IMR-90 (cell line): ENCODE results near the gene GLI1. TPM values are rescaled to one million over a fixed set of nuclear protein-coding genes. Genes with fewer than 3 reads are reported as not detected.

Experiments
- ATAC-seq: fragments of 200-7000 bp; cut with Tn5 transposase; 2 replicates; pipeline ENCODE4 v1.9.1; 2020; ENCODE audit warnings: low read depth, mild to moderate bottlenecking, moderate library complexity
- BruUV-seq: library from RNA; stranded (reverse); fragments of 400-500 nt; replicated peaks from 2 replicates; lab custom pipeline; 2021; lab: Mats Ljungman, UMichigan
- CTCF ChIA-PET: fragments of 300-600 bp; formaldehyde crosslinking; extraction: SDS; loops from one replicate; lab custom pipeline; 2021; ENCODE audit warnings: antibody characterized with exemption; lab: Yijun Ruan, JAX
- POLR2A ChIA-PET: fragments of 300-600 bp; sonication (Branson Sonifier 250); formaldehyde crosslinking; loops from one replicate; lab custom pipeline; 2022; ENCODE audit warnings: antibody characterized with exemption; ENCODE audit not compliant: unreplicated experiment; lab: Charles Lee
- DNase-seq: peaks from one replicate; pipeline ENCODE4 v3.0.0; 2013
- H2AFZ ChIP-seq: replicated peaks from 2 replicates; pipeline ENCODE3; 2013; ENCODE audit warnings: low read length, mild to moderate bottlenecking; ENCODE audit not compliant: poor library complexity
- H2AK5ac ChIP-seq: 2 replicates; pipeline ENCODE4 v1.6.1; 2013; ENCODE audit warnings: low read depth, low read length, inconsistent platforms
- H2AK9ac ChIP-seq: replicated peaks from 2 replicates; pipeline ENCODE3; 2013; ENCODE audit warnings: mild to moderate bottlenecking, low read depth, low read length, moderate library complexity; ENCODE audit not compliant: poor library complexity
- H2BK120ac ChIP-seq: 2 replicates; pipeline ENCODE4 v1.6.1; 2013; ENCODE audit warnings: low read depth, low read length, inconsistent platforms
- H2BK15ac ChIP-seq: 3 replicates; pipeline ENCODE4 v1.6.1; 2013; ENCODE audit warnings: low read depth, low read length, inconsistent platforms
- H2BK20ac ChIP-seq: 2 replicates; pipeline ENCODE4 v1.6.1; 2013; ENCODE audit warnings: low read depth, mild to moderate bottlenecking, inconsistent platforms, low read length, moderate library complexity
- H2BK5ac ChIP-seq: 2 replicates; pipeline ENCODE4 v1.6.1; 2013; ENCODE audit warnings: mild to moderate bottlenecking, low read depth, low read length, inconsistent platforms; ENCODE audit not compliant: poor library complexity, severe bottlenecking
- H3K14ac ChIP-seq: replicated peaks from 2 replicates; pipeline ENCODE4 v1.6.1; 2013; ENCODE audit warnings: low read depth, low read length, inconsistent platforms
- H3K18ac ChIP-seq: 2 replicates; pipeline ENCODE4 v1.6.1; 2013; ENCODE audit warnings: low read depth, low read length, control low read depth
- H3K23ac ChIP-seq: 2 replicates; pipeline ENCODE4 v1.6.1; 2013; ENCODE audit warnings: low read depth, low read length, inconsistent platforms
- H3K27ac ChIP-seq: 2 replicates; pipeline ENCODE4 v1.5.1; 2013; ENCODE audit warnings: mild to moderate bottlenecking, control low read depth, low read length; ENCODE audit not compliant: insufficient read depth
- H3K27me3 ChIP-seq: 2 replicates; pipeline ENCODE4 v1.6.1; 2013; ENCODE audit warnings: low read length; ENCODE audit not compliant: control insufficient read depth, insufficient read depth
- H3K36me3 ChIP-seq: 2 replicates; pipeline ENCODE4 v1.6.1; 2013; ENCODE audit warnings: low read length, mixed read lengths; ENCODE audit not compliant: control insufficient read depth, insufficient read depth
- H3K4ac ChIP-seq: 2 replicates; pipeline ENCODE4 v1.6.1; 2013; ENCODE audit warnings: low read depth, low read length, inconsistent platforms
- H3K4me1 ChIP-seq: 2 replicates; pipeline ENCODE4 v1.6.1; 2013; ENCODE audit warnings: low read length, mixed read lengths; ENCODE audit not compliant: control insufficient read depth, insufficient read depth
- H3K4me2 ChIP-seq: 2 replicates; pipeline ENCODE4 v1.6.1; 2013; ENCODE audit warnings: low read depth, mild to moderate bottlenecking, control low read depth, low read length, moderate library complexity
- H3K4me3 ChIP-seq: 2 replicates; pipeline ENCODE4 v1.5.1; 2013; ENCODE audit warnings: low read depth, mild to moderate bottlenecking, control low read depth, low read length, moderate library complexity; ENCODE audit not compliant: insufficient read depth
- H3K56ac ChIP-seq: 2 replicates; pipeline ENCODE4 v1.6.1; 2013; ENCODE audit warnings: low read length, inconsistent platforms; ENCODE audit not compliant: insufficient read depth; ENCODE audit errors: extremely low read depth
- H3K79me1 ChIP-seq, 2 experiments: 2 replicates each; pipeline ENCODE4 v1.6.1; 2013; ENCODE audit warnings: low read length in 2 of 2, inconsistent platforms in 1 of 2, low read depth in 1 of 2
- H3K9ac ChIP-seq: 2 replicates; pipeline ENCODE4 v1.6.1; 2013; ENCODE audit warnings: low read depth, low read length, control low read depth
- H3K9me1 ChIP-seq: 2 replicates; pipeline ENCODE4 v1.6.1; 2013; ENCODE audit warnings: low read length, inconsistent platforms; ENCODE audit not compliant: insufficient read depth
- H3K9me3 ChIP-seq: 2 replicates; pipeline ENCODE4 v1.6.1; 2013; ENCODE audit warnings: low read length; ENCODE audit not compliant: control insufficient read depth, insufficient read depth
- H4K20me1 ChIP-seq: 2 replicates; pipeline ENCODE4 v1.6.1; 2013; ENCODE audit warnings: low read length, inconsistent platforms; ENCODE audit not compliant: insufficient read depth
- H4K5ac ChIP-seq: 2 replicates; pipeline ENCODE4 v1.6.1; 2013; ENCODE audit warnings: mild to moderate bottlenecking, low read depth, low read length, control low read depth
- H4K8ac ChIP-seq, 2 experiments: 2 replicates each; pipeline ENCODE4 v1.6.1; 2013; ENCODE audit warnings: low read depth in 2 of 2, low read length in 2 of 2, control low read depth in 1 of 2, inconsistent platforms in 1 of 2
- H4K91ac ChIP-seq: 2 replicates; pipeline ENCODE4 v1.6.1; 2013; ENCODE audit warnings: low read depth, low read length, inconsistent platforms; ENCODE audit not compliant: insufficient read depth
- BHLHE40 ChIP-seq: fragments of 150-350 bp; IDR thresholded peaks from 2 replicates; pipeline ENCODE4 v1.6.1; 2016; ENCODE audit warnings: mild to moderate bottlenecking, low read depth, low read length
- CEBPB ChIP-seq: IDR thresholded peaks from 2 replicates; pipeline ENCODE4 v1.6.1; 2012; ENCODE audit warnings: low read depth, low read length, improper control_type of control experiment
- FOS ChIP-seq: fragments of 150-350 bp; IDR thresholded peaks from 2 replicates; pipeline ENCODE4 v1.6.1; 2016; ENCODE audit warnings: low read depth, low read length
- MAFK ChIP-seq: IDR thresholded peaks from 2 replicates; pipeline ENCODE4 v1.6.1; 2012; ENCODE audit warnings: low read depth, low read length, improper control_type of control experiment
- MAZ ChIP-seq: IDR thresholded peaks from 2 replicates; pipeline ENCODE4 v1.6.1; 2012; ENCODE audit warnings: low read depth, mild to moderate bottlenecking, low read length, improper control_type of control experiment, moderate library complexity, borderline replicate concordance
- MXI1 ChIP-seq: IDR thresholded peaks from 2 replicates; pipeline ENCODE4 v1.6.1; 2012; ENCODE audit warnings: low read depth, mild to moderate bottlenecking, low read length, moderate library complexity, borderline replicate concordance
- NFE2L2 ChIP-seq: fragments of 150-350 bp; IDR thresholded peaks from 2 replicates; pipeline ENCODE4 v1.6.1; 2016; ENCODE audit warnings: low read depth, mild to moderate bottlenecking, low read length
- POLR2A ChIP-seq: IDR thresholded peaks from 2 replicates; pipeline ENCODE4 v1.6.1; 2012; ENCODE audit warnings: mild to moderate bottlenecking, low read depth, low read length
- SMC3 ChIP-seq: fragments of 150-350 bp; IDR thresholded peaks from 2 replicates; pipeline ENCODE4 v1.6.1; 2016; ENCODE audit warnings: low read depth, mild to moderate bottlenecking, antibody characterized with exemption, low read length, moderate library complexity
- WGBS, 2 experiments: methylation state at CpG; one replicate each; pipeline versions ENCODE4 v1.1.5 to v1.1.7; 2013; ENCODE audit warnings: missing lambda C conversion rate in 2 of 2; ENCODE audit not compliant: insufficient read length in 1 of 2; ENCODE audit errors: extremely low coverage in 2 of 2; 5-methylcytosine and 5-hydroxymethylcytosine counted together
- dilution Hi-C: fragments of 300-500 bp; cut with HindIII; formaldehyde crosslinking; loops from one replicate; pipeline ENCODE4 v1.14.3; 2018; ENCODE audit warnings: low sequenced_read_pairs; ENCODE audit not compliant: unreplicated experiment
- in situ Hi-C: fragments of 300-500 bp; cut with MboI; formaldehyde crosslinking; loops from 3 replicates; pipeline ENCODE4 v1.14.3; 2019; ENCODE audit warnings: low sequenced_read_pairs, inconsistent platforms, mixed read lengths
- intact Hi-C: fragments of 100-400 bp; cut with micrococcal nuclease; formaldehyde crosslinking; loops from 2 replicates; pipeline ENCODE4 v1.10.0; 2022
- polyA plus RNA-seq, 3 experiments: library from polyadenylated mRNA; depleted of rRNA; stranded (reverse); fragments of >200 nt; gene quantifications; 2 replicates each; pipeline ENCODE4 v1.2.3, GENCODE V29; 2012; ENCODE audit warnings: low replicate concordance in 1 of 3
- total RNA-seq: library from RNA; depleted of rRNA; stranded (reverse); fragments of >200 nt; gene quantifications from 2 replicates; pipeline ENCODE4 v1.2.3, GENCODE V29; 2012
- TF ChIP-seq, protein P1 (sequence below): fragments of 150-350 bp; IDR thresholded peaks from 2 replicates; pipeline ENCODE4 v1.6.1; 2017; ENCODE audit warnings: mild to moderate bottlenecking, antibody characterized with exemption, low read length, low read depth
- TF ChIP-seq, protein P2 (sequence below): conservative IDR thresholded peaks from 2 replicates; pipeline ENCODE4 v1.5.1; 2012; ENCODE audit warnings: mild to moderate bottlenecking, low read depth, low read length, improper control_type of control experiment
- TF ChIP-seq, protein P3 (sequence below): fragments of 150-350 bp; IDR thresholded peaks from 2 replicates; pipeline ENCODE4 v1.6.1; 2016; ENCODE audit warnings: low read depth, mild to moderate bottlenecking, low read length, moderate library complexity, borderline replicate concordance

The GLI1 gene
- total and polyA plus RNA-seq, 2 of the 4 experiments (the other 2 are of a cell fraction) = 1.3 to 3.8 TPM

DNA sequence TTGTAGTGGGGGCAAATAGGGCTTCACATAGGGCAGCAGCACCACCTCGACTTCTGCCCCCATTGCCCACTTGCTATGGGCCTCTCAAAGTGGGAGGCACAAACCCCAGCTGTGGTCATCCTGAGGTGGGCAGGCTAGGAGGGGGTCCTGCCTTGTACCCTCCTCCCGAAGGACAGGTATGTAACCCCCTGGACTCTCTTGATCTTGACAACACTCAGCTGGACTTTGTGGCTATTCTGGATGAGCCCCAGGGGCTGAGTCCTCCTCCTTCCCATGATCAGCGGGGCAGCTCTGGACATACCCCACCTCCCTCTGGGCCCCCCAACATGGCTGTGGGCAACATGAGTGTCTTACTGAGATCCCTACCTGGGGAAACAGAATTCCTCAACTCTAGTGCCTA lies 12.1 kb downstream of the GLI1 start:
- Histone ChIP-seq H3K14ac (no peak overlapping the region), H3K56ac (no peak overlapping the region), H3K23ac (no peak overlapping the region), H3K79me1 (no peaks in the 10 kb centered on the region), H3K4ac (no peak overlapping the region), H2BK15ac (no peak overlapping the region), H4K8ac (no peak overlapping the region), H3K4me2 (no peak overlapping the region), H4K5ac (no peak overlapping the region), H4K20me1 (no peaks in the 10 kb centered on the region), H3K36me3 (no peaks in the 10 kb centered on the region), H3K27ac (no peak overlapping the region), H3K4me1 (0 out of 2 replicates have a peak, but pooled peaks cover 2% of the 10 kb centered on the region), H4K91ac (no peak overlapping the region), H3K18ac (no peak overlapping the region), H2AFZ (no peak overlapping the region), H2BK20ac (no peak overlapping the region), H3K9me3 (no peaks in the 10 kb centered on the region; the same call in 1 of the 2 replicates), H2BK5ac (no peak overlapping the region), H2AK5ac (no peak overlapping the region), H2AK9ac (no peak overlapping the region), H3K9me1 (0 out of 2 replicates have a peak, but pooled peaks cover 2% of the 10 kb centered on the region), H3K27me3 (peaks cover 54% of the 10 kb centered on the region), H3K4me3 (no peak overlapping the region), H3K9ac (no peak overlapping the region), H2BK120ac (no peak overlapping the region)
- in situ Hi-C loops = no loop called here
- no peak for DNase-seq
- ChIA-PET POLR2A (no interaction called here), CTCF (no interaction called here)
- dilution Hi-C loops = no loop called here
- intact Hi-C loops = no loop called here
- no CpG with 5 or more reads among the region's 3 CpGs for WGBS, 2 experiments
- BruUV-seq = no TSS peak
- no peak for ATAC-seq
- no peak for TF ChIP-seq POLR2A
- TF ChIP-seq MXI1 = no peak
- TF ChIP-seq MAFK = no peak
- TF ChIP-seq, protein P1, sequence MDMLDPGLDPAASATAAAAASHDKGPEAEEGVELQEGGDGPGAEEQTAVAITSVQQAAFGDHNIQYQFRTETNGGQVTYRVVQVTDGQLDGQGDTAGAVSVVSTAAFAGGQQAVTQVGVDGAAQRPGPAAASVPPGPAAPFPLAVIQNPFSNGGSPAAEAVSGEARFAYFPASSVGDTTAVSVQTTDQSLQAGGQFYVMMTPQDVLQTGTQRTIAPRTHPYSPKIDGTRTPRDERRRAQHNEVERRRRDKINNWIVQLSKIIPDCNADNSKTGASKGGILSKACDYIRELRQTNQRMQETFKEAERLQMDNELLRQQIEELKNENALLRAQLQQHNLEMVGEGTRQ = no peak
- no peak for TF ChIP-seq FOS
- TF ChIP-seq, protein P2, sequence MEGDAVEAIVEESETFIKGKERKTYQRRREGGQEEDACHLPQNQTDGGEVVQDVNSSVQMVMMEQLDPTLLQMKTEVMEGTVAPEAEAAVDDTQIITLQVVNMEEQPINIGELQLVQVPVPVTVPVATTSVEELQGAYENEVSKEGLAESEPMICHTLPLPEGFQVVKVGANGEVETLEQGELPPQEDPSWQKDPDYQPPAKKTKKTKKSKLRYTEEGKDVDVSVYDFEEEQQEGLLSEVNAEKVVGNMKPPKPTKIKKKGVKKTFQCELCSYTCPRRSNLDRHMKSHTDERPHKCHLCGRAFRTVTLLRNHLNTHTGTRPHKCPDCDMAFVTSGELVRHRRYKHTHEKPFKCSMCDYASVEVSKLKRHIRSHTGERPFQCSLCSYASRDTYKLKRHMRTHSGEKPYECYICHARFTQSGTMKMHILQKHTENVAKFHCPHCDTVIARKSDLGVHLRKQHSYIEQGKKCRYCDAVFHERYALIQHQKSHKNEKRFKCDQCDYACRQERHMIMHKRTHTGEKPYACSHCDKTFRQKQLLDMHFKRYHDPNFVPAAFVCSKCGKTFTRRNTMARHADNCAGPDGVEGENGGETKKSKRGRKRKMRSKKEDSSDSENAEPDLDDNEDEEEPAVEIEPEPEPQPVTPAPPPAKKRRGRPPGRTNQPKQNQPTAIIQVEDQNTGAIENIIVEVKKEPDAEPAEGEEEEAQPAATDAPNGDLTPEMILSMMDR = no peak
- no peak for TF ChIP-seq NFE2L2
- TF ChIP-seq BHLHE40 = no peak
- TF ChIP-seq, protein P3, sequence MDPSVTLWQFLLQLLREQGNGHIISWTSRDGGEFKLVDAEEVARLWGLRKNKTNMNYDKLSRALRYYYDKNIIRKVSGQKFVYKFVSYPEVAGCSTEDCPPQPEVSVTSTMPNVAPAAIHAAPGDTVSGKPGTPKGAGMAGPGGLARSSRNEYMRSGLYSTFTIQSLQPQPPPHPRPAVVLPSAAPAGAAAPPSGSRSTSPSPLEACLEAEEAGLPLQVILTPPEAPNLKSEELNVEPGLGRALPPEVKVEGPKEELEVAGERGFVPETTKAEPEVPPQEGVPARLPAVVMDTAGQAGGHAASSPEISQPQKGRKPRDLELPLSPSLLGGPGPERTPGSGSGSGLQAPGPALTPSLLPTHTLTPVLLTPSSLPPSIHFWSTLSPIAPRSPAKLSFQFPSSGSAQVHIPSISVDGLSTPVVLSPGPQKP = no peak
- TF ChIP-seq SMC3 = no peak
- no peak for TF ChIP-seq CEBPB
- TF ChIP-seq MAZ = no peak
